A549 (cell line): Measurements from ENCODE around the gene DFFB. TPM values are rescaled to one million over a fixed set of nuclear protein-coding genes. Genes with fewer than 3 reads are reported as not detected.

Source experiments
- ATAC-seq, 2 experiments: fragments of 200-7000 bp in 1 of 2; fragments of >200 bp in 1 of 2; cut with Nextera tagmentation in 1 of 2; cut with Tn5 transposase in 1 of 2; 3 replicates each; pipeline versions ENCODE4 v1.8.0 to v1.9.1; 2018 to 2020; ENCODE audit warnings: mild to moderate bottlenecking in 1 of 2, moderate library complexity in 1 of 2
- CTCF ChIA-PET: fragments of 300-600 bp; sonication (Branson Sonifier 250); formaldehyde crosslinking; extraction: SDS; loops from one replicate; lab custom pipeline; 2021; ENCODE audit warnings: antibody characterized with exemption, inconsistent platforms; lab: Yijun Ruan, JAX
- POLR2A ChIA-PET: fragments of 350-600 bp; formaldehyde crosslinking; extraction: SDS; loops from one replicate; lab custom pipeline; 2021; ENCODE audit warnings: antibody characterized with exemption, inconsistent platforms; lab: Yijun Ruan, JAX
- DNase-seq, 2 experiments: peaks; one replicate each; pipeline versions ENCODE4 v3.0.0 to v3.0.0-alpha.2; 2011 to 2016; ENCODE audit warnings: low read depth in 1 of 2, low spot score in 1 of 2
- FAIRE-seq: peaks from 2 replicates; lab custom pipeline; 2011; peaks lifted over from hg19 to GRCh38; lab: Jason Lieb, UNC
- H3K27ac ChIP-seq, 2 experiments: fragments of >200 bp; sonication (Bioruptor Twin); formaldehyde crosslinking; 3 replicates each; pipeline ENCODE4 v1.5.1; 2016 to 2017
- H3K4me1 ChIP-seq: fragments of >200 bp; sonication (Bioruptor Twin); formaldehyde crosslinking; 3 replicates; pipeline ENCODE4 v1.6.1; 2016
- H3K4me2 ChIP-seq: fragments of >200 bp; sonication (Bioruptor Twin); formaldehyde crosslinking; 3 replicates; pipeline ENCODE4 v1.6.1; 2016
- H3K4me3 ChIP-seq: fragments of >200 bp; sonication (Bioruptor Twin); formaldehyde crosslinking; 3 replicates; pipeline ENCODE4 v1.5.1; 2016
- H3K9me3 ChIP-seq: fragments of >200 bp; sonication (Bioruptor Twin); formaldehyde crosslinking; 3 replicates; pipeline ENCODE4 v1.6.1; 2016
- E2F6 ChIP-seq: IDR thresholded peaks from 2 replicates; pipeline ENCODE4 v1.6.1; 2012; ENCODE audit warnings: low read depth, borderline replicate concordance
- ELK1 ChIP-seq: fragments of 150-350 bp; IDR thresholded peaks from 2 replicates; pipeline ENCODE4 v1.6.1; 2014; ENCODE audit warnings: low read depth, mild to moderate bottlenecking, low read length
- FOSL2 ChIP-seq, 2 experiments: fragments of 450-650 bp in 1 of 2; fragments of >200 bp in 1 of 2; sonication (Bioruptor Twin) in 1 of 2; formaldehyde crosslinking; IDR thresholded peaks; 2 replicates each; pipeline versions ENCODE4 v1.5.0 to v1.6.1; 2016 to 2020; ENCODE audit warnings: mild to moderate bottlenecking in 1 of 2, moderate library complexity in 1 of 2
- GATA3 ChIP-seq: IDR thresholded peaks from 2 replicates; pipeline ENCODE4 v1.6.1; 2012; ENCODE audit warnings: borderline replicate concordance
- HDAC2 ChIP-seq: fragments of 200-600 bp; sonication (generic); IDR thresholded peaks from 2 replicates; pipeline ENCODE4 v1.6.1; 2016
- HMGXB4 ChIP-seq: fragments of 250-450 bp; sonication (Bioruptor Pico); IDR thresholded peaks from 2 replicates; pipeline ENCODE4 v1.5.0; 2021; ENCODE audit warnings: mild to moderate bottlenecking, moderate library complexity, borderline replicate concordance
- KDM1A ChIP-seq: fragments of 200-600 bp; sonication (generic); IDR thresholded peaks from 2 replicates; pipeline ENCODE4 v1.6.1; 2016; ENCODE audit warnings: low read depth, mild to moderate bottlenecking
- KDM5A ChIP-seq: fragments of 200-600 bp; sonication (generic); IDR thresholded peaks from 2 replicates; pipeline ENCODE4 v1.6.1; 2016; ENCODE audit warnings: antibody characterized with exemption, mild to moderate bottlenecking
- MAZ ChIP-seq: fragments of 150-350 bp; IDR thresholded peaks from 2 replicates; pipeline ENCODE4 v1.6.1; 2014; ENCODE audit warnings: antibody characterized with exemption, low read depth, low read length, borderline replicate concordance
- NR3C1 ChIP-seq: fragments of >200 bp; sonication (Bioruptor Twin); formaldehyde crosslinking; IDR thresholded peaks from 3 replicates; pipeline ENCODE4 v1.6.1; 2017
- POLR2A ChIP-seq: IDR thresholded peaks from 2 replicates; pipeline ENCODE4 v1.6.1; 2012; ENCODE audit warnings: mild to moderate bottlenecking, low read length
- REST ChIP-seq: fragments of 200-600 bp; sonication (generic); IDR thresholded peaks from 2 replicates; pipeline ENCODE4 v1.6.1; 2016; ENCODE audit warnings: antibody characterized with exemption, mild to moderate bottlenecking, moderate library complexity
- RFX5 ChIP-seq: fragments of 450-650 bp; IDR thresholded peaks from 2 replicates; pipeline ENCODE4 v1.7.1; 2014; ENCODE audit warnings: antibody characterized with exemption, mild to moderate bottlenecking, moderate library complexity
- SMC3 ChIP-seq: fragments of >200 bp; sonication (Bioruptor Twin); formaldehyde crosslinking; IDR thresholded peaks from 3 replicates; pipeline ENCODE4 v1.6.1; 2018; ENCODE audit warnings: inconsistent platforms
- SREBF2 ChIP-seq: fragments of 450-650 bp; IDR thresholded peaks from 2 replicates; pipeline ENCODE4 v1.6.1; 2014; ENCODE audit warnings: mild to moderate bottlenecking, moderate library complexity
- TFCP2L1 ChIP-seq: fragments of 250-450 bp; sonication (Bioruptor Pico); IDR thresholded peaks from 2 replicates; pipeline ENCODE4 v1.5.0; 2021; ENCODE audit warnings: mild to moderate bottlenecking
- TP53 ChIP-seq: fragments of 250-450 bp; sonication (Bioruptor Pico); IDR thresholded peaks from 2 replicates; pipeline ENCODE4 v1.5.0; 2021; ENCODE audit warnings: mild to moderate bottlenecking, moderate library complexity
- USF2 ChIP-seq: fragments of 450-650 bp; IDR thresholded peaks from 2 replicates; pipeline ENCODE4 v1.6.1; 2014; ENCODE audit warnings: antibody characterized with exemption
- ZFP36 ChIP-seq: fragments of 450-650 bp; IDR thresholded peaks from 2 replicates; pipeline ENCODE4 v1.6.1; 2014; ENCODE audit warnings: borderline replicate concordance; ENCODE audit not compliant: partially characterized antibody
- ZNF302 ChIP-seq: fragments of 250-450 bp; sonication (Bioruptor Pico); IDR thresholded peaks from 2 replicates; pipeline ENCODE4 v1.9.0; 2021; ENCODE audit warnings: inconsistent platforms, mild to moderate bottlenecking, moderate library complexity
- WGBS: methylation state at CpG from one replicate; pipeline ENCODE4 v1.1.6; 2017; ENCODE audit errors: missing lambda C conversion rate; 5-methylcytosine and 5-hydroxymethylcytosine counted together
- polyA plus RNA-seq, 4 experiments: library from polyadenylated mRNA; depleted of rRNA in 3 of 4; stranded (reverse); fragments of >200 nt; fragmentation: RNase III in 1 of 4; extraction: RNeasy Plus Mini Kit Qiagen cat#74134 plus additional on column Dnase treatment in 1 of 4; gene quantifications; 2 replicates in 3 of 4; 3 replicates in 1 of 4; pipeline ENCODE4 v1.2.3, GENCODE V29; 2011 to 2017

DFFB gene
- polyA plus RNA-seq, 2 of the 4 experiments (the other 2 are of a cell fraction) = 2.5 to 3.7 TPM

GRCh38 chr1:3817821-3818597, 39.3 kb upstream of the DFFB start:
- no peaks in the 10 kb centered on the region for H3K4me1 ChIP-seq
- ATAC-seq = no peak
- no peak overlapping the region for H3K4me2 ChIP-seq
- no peak overlapping the region for H3K4me3 ChIP-seq
- WGBS = 92% methylated on average over 28 of the region's 28 CpGs
- no peaks in the 10 kb centered on the region for H3K9me3 ChIP-seq
- no peak for TF ChIP-seq TP53 (CRISPR knock-in tag)
- no peak for TF ChIP-seq NR3C1
- TF ChIP-seq MAZ = no peak
- TF ChIP-seq POLR2A = no peak
- TF ChIP-seq SREBF2 = no peak
- no peak for TF ChIP-seq ELK1
- no peak for TF ChIP-seq USF2
- TF ChIP-seq E2F6 = no peak
- TF ChIP-seq GATA3 = no peak
- TF ChIP-seq KDM5A = no peak
- TF ChIP-seq TFCP2L1 = no peak
- no peak for TF ChIP-seq SMC3
- no peak for TF ChIP-seq ZFP36
- TF ChIP-seq ZNF302 (CRISPR knock-in tag) = no peak
- TF ChIP-seq KDM1A = no peak
- TF ChIP-seq RFX5 = no peak
- no peak for TF ChIP-seq FOSL2 (IDR thresholded peaks at IDR 0.05)
- TF ChIP-seq FOSL2 (CRISPR knock-in tag; IDR thresholded peaks at IDR 0.05) = no peak
- TF ChIP-seq HDAC2 = no peak
- TF ChIP-seq REST = no peak
- no peak for TF ChIP-seq HMGXB4 (CRISPR knock-in tag)
- TF ChIP-seq, all 56 proteins: peak for 0
- DNase-seq = no peak
- no peak for FAIRE-seq
- H3K27ac ChIP-seq = no peak overlapping the region
- CTCF ChIA-PET = no interaction called here
- POLR2A ChIA-PET = no interaction called here
